ENCODE measurements around the gene TLE6. TPM values are rescaled to one million over a fixed set of nuclear protein-coding genes. Genes with fewer than 3 reads are reported as not detected.

The TLE6 gene
- total and polyA plus RNA-seq, 2 of the 4 experiments (the other 2 are of a cell fraction) = under 0.01 to 0.17 TPM

DNA sequence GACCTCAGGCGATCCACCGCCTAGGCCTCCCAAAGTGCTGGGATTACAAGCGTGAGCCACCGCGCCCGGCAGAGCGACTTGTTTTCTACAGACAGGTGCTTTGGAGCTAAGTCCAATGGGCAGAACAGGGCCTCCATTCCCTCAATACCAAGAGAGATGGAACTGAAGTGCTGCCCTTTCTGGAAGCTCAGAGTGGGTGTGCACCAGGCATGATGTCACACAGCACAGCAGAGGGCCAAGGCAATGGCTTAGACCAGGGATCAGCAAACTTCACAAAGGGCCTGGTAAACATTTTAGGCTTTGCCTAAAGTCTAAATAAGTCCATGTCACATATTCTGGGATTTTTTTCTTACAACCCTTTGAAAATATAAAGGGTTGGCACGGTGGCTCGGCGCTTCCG is 21.3 kb downstream of the TLE6 start:
- ATAC-seq (ENCODE audit: low read depth) (no peak), DNase-seq (no peak)
- in situ Hi-C loops (cut with MboI; ENCODE audit: low sequenced_read_pairs) (no loop called here), dilution Hi-C loops (cut with HindIII; ENCODE audit: low sequenced_read_pairs, unreplicated experiment) (no loop called here), intact Hi-C loops (cut with micrococcal nuclease) (no loop called here)
- Histone ChIP-seq H3K79me1 (ENCODE audit: low read depth in 1 of 2, low read length in 2 of 2) (no peaks in the 10 kb centered on the region), H3K4me3 (ENCODE audit: insufficient read depth, low read depth, low read length) (no peak overlapping the region), H2BK5ac (ENCODE audit: low read depth, low read length, poor library complexity, severe bottlenecking) (no peak overlapping the region), H4K91ac (ENCODE audit: insufficient read depth, low read depth, low read length) (no peak overlapping the region), H2BK120ac (ENCODE audit: low read depth, low read length) (no peak overlapping the region), H3K9ac (ENCODE audit: low read depth, low read length) (no peak overlapping the region), H4K8ac (ENCODE audit: low read depth in 2 of 2, low read length in 2 of 2) (no peak overlapping the region), H3K14ac (replicated peaks; ENCODE audit: low read depth, low read length) (no peak overlapping the region), H3K56ac (ENCODE audit: extremely low read depth, insufficient read depth, low read length) (no peak overlapping the region), H2AK5ac (ENCODE audit: low read depth, low read length) (no peak overlapping the region), H3K9me1 (ENCODE audit: insufficient read depth, low read length) (no peaks in the 10 kb centered on the region), H3K27ac (ENCODE audit: insufficient read depth, low read length) (no peak overlapping the region), H2AK9ac (replicated peaks; ENCODE audit: low read depth, low read length, poor library complexity) (no peak overlapping the region), H3K18ac (ENCODE audit: low read depth, low read length) (no peak overlapping the region), H3K36me3 (ENCODE audit: control insufficient read depth, insufficient read depth, low read length) (no peaks in the 10 kb centered on the region), H2BK15ac (ENCODE audit: low read depth, low read length) (no peak overlapping the region), H4K5ac (ENCODE audit: low read depth, low read length) (no peak overlapping the region), H3K23ac (ENCODE audit: low read depth, low read length) (no peak overlapping the region), H3K4me2 (ENCODE audit: low read depth, low read length) (no peak overlapping the region), H3K27me3 (ENCODE audit: control insufficient read depth, insufficient read depth, low read length) (peaks cover 3% of the 10 kb centered on the region; the same call in 1 of the 2 replicates), H2BK20ac (ENCODE audit: low read depth, low read length) (no peak overlapping the region), H3K9me3 (ENCODE audit: control insufficient read depth, insufficient read depth, low read length) (peaks cover 2% of the 10 kb centered on the region), H3K4me1 (ENCODE audit: control insufficient read depth, insufficient read depth, low read length) (no peaks in the 10 kb centered on the region), H2AFZ (replicated peaks; ENCODE audit: low read length, poor library complexity) (no peak overlapping the region), H3K4ac (ENCODE audit: low read depth, low read length) (no peak overlapping the region), H4K20me1 (ENCODE audit: insufficient read depth, low read length) (no peaks in the 10 kb centered on the region)
- no TSS peak for BruUV-seq (replicated peaks)
- TF ChIP-seq MAFK (IDR thresholded peaks at IDR 0.05; ENCODE audit: low read depth, low read length) (no peak), SMC3 (IDR thresholded peaks at IDR 0.05; ENCODE audit: low read depth, low read length) (no peak), RFX5 (IDR thresholded peaks at IDR 0.05; ENCODE audit: low read depth, low read length) (no peak), POLR2A (IDR thresholded peaks at IDR 0.05; ENCODE audit: low read depth, low read length) (no peak), FOS (IDR thresholded peaks at IDR 0.05; ENCODE audit: low read depth, low read length) (no peak), CHD1 (IDR thresholded peaks at IDR 0.05; ENCODE audit: low read depth, low read length) (no peak), BHLHE40 (IDR thresholded peaks at IDR 0.05; ENCODE audit: low read depth, low read length) (no peak), NFE2L2 (IDR thresholded peaks at IDR 0.05; ENCODE audit: low read depth, low read length) (no peak), RCOR1 (IDR thresholded peaks at IDR 0.05; ENCODE audit: insufficient replicate concordance, low read length) (no peak), CEBPB (IDR thresholded peaks at IDR 0.05; ENCODE audit: low read depth, low read length) (no peak), MXI1 (IDR thresholded peaks at IDR 0.05; ENCODE audit: borderline replicate concordance, low read depth, low read length) (no peak), MAZ (IDR thresholded peaks at IDR 0.05; ENCODE audit: borderline replicate concordance, low read depth, low read length) (no peak), RAD21 (IDR thresholded peaks at IDR 0.05; ENCODE audit: low read length) (no peak)
- TF ChIP-seq, protein P1, sequence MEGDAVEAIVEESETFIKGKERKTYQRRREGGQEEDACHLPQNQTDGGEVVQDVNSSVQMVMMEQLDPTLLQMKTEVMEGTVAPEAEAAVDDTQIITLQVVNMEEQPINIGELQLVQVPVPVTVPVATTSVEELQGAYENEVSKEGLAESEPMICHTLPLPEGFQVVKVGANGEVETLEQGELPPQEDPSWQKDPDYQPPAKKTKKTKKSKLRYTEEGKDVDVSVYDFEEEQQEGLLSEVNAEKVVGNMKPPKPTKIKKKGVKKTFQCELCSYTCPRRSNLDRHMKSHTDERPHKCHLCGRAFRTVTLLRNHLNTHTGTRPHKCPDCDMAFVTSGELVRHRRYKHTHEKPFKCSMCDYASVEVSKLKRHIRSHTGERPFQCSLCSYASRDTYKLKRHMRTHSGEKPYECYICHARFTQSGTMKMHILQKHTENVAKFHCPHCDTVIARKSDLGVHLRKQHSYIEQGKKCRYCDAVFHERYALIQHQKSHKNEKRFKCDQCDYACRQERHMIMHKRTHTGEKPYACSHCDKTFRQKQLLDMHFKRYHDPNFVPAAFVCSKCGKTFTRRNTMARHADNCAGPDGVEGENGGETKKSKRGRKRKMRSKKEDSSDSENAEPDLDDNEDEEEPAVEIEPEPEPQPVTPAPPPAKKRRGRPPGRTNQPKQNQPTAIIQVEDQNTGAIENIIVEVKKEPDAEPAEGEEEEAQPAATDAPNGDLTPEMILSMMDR (conservative IDR thresholded peaks at IDR 0.05; ENCODE audit: low read depth, low read length) = no peak
- TF ChIP-seq, protein P2, sequence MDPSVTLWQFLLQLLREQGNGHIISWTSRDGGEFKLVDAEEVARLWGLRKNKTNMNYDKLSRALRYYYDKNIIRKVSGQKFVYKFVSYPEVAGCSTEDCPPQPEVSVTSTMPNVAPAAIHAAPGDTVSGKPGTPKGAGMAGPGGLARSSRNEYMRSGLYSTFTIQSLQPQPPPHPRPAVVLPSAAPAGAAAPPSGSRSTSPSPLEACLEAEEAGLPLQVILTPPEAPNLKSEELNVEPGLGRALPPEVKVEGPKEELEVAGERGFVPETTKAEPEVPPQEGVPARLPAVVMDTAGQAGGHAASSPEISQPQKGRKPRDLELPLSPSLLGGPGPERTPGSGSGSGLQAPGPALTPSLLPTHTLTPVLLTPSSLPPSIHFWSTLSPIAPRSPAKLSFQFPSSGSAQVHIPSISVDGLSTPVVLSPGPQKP (IDR thresholded peaks at IDR 0.05; ENCODE audit: borderline replicate concordance, low read depth, low read length) = no peak
- TF ChIP-seq, protein P3, sequence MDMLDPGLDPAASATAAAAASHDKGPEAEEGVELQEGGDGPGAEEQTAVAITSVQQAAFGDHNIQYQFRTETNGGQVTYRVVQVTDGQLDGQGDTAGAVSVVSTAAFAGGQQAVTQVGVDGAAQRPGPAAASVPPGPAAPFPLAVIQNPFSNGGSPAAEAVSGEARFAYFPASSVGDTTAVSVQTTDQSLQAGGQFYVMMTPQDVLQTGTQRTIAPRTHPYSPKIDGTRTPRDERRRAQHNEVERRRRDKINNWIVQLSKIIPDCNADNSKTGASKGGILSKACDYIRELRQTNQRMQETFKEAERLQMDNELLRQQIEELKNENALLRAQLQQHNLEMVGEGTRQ (IDR thresholded peaks at IDR 0.05; ENCODE audit: low read depth, low read length) = no peak
- POLR2A ChIA-PET (ENCODE audit: unreplicated experiment) = no interaction called here
- WGBS, 2 experiments (ENCODE audit: extremely low coverage in 2 of 2, insufficient read length in 1 of 2) = 91% methylated on average over 9 of the region's 11 CpGs; no CpG with 5 or more reads in 1 of the 2 experiments
- CTCF ChIA-PET = no interaction called here
